ENCODE measurements around the gene SYNGR1.

DNA sequence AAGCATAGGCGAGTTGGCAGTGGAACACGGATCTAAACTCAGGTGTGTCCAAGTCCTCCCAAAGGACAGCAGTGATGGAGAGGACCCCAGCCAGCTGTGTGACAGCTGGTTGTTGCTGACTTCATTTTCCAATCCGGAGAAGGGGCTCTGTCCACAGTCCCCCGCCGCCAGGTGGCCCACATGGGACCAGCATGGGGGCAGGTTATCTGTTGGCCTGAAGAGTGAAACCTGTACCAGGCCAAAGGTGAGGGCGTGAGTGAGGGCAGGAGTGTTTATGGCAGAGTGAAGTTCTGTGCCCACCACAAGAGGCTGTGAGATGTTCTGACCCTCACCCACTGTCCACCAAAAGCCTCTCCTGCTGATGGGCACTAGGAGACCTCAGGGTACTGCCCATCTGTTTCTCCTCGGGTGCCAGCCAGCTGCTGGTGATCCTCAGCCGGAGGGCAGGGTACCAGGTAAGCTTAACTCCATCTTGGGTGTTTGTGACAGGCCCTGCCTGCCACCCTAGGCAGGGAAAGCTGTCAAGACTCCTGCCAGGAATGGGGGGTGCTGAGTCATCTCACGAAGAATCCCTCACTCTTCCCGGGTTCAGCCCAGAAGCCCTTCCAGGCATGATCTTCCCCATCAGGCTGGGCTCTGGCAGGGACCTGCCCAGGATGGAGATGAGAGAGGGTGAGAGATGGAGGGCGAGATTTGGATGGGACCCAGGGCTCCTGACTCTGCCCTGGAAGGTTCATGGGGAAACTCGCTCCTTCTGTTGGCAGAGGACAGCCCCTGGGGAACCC lies 34.2 kb downstream of the SYNGR1 start:
- TF ChIP-seq POLR2A (IDR thresholded peaks at IDR 0.05) = no peak
- TF ChIP-seq, protein P1, sequence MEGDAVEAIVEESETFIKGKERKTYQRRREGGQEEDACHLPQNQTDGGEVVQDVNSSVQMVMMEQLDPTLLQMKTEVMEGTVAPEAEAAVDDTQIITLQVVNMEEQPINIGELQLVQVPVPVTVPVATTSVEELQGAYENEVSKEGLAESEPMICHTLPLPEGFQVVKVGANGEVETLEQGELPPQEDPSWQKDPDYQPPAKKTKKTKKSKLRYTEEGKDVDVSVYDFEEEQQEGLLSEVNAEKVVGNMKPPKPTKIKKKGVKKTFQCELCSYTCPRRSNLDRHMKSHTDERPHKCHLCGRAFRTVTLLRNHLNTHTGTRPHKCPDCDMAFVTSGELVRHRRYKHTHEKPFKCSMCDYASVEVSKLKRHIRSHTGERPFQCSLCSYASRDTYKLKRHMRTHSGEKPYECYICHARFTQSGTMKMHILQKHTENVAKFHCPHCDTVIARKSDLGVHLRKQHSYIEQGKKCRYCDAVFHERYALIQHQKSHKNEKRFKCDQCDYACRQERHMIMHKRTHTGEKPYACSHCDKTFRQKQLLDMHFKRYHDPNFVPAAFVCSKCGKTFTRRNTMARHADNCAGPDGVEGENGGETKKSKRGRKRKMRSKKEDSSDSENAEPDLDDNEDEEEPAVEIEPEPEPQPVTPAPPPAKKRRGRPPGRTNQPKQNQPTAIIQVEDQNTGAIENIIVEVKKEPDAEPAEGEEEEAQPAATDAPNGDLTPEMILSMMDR (IDR thresholded peaks at IDR 0.05) = no peak
